Measurements from ENCODE around the gene ZNF318. TPM values are rescaled to one million over a fixed set of nuclear protein-coding genes. Genes with fewer than 3 reads are reported as not detected.
"Not testable (repeated sequence)": the region's sequence is repeated elsewhere in the genome, so short reads cannot be mapped to it uniquely, and the experiment has no call there.

Gene ZNF318, protein sequence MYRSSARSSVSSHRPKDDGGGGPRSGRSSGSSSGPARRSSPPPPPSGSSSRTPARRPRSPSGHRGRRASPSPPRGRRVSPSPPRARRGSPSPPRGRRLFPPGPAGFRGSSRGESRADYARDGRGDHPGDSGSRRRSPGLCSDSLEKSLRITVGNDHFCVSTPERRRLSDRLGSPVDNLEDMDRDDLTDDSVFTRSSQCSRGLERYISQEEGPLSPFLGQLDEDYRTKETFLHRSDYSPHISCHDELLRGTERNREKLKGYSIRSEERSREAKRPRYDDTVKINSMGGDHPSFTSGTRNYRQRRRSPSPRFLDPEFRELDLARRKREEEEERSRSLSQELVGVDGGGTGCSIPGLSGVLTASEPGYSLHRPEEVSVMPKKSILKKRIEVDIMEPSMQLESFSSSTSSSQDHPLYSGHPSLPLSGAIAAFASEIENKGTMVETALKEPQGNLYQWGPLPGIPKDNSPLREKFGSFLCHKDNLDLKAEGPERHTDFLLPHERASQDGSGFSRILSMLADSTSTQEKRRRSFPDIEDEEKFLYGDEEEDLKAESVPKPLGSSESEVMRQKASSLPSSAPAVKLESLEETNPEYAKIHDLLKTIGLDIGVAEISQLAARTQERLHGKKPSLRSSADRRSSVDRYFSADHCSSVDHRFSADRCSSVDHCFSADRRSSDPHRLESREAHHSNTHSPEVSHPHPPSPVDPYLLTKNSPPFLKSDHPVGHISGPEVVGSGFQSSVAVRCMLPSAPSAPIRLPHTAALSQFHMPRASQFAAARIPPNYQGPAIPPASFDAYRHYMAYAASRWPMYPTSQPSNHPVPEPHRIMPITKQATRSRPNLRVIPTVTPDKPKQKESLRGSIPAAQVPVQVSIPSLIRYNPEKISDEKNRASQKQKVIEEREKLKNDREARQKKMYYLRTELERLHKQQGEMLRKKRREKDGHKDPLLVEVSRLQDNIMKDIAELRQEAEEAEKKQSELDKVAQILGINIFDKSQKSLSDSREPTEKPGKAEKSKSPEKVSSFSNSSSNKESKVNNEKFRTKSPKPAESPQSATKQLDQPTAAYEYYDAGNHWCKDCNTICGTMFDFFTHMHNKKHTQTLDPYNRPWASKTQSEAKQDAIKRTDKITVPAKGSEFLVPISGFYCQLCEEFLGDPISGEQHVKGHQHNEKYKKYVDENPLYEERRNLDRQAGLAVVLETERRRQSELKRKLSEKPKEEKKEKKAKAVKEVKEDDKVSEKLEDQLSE (N-terminal part only)
- 9.1 and 9.7 TPM in 2 replicates for total RNA-seq

GRCh38 chr6:43369174-43370002 lies at the start of gene ZNF318:
Gene ZNF318, minus strand, starts transcription at chr6:43369647. Its CDS starts 282 bp downstream, at chr6:43369365.
- H3K27ac Mint-ChIP-seq = peak within 1 kb of the TSS; percentile 91
- H3K4me3 Mint-ChIP-seq = peak within 1 kb of the TSS; percentile 86
- peaks cover 36% of the 10 kb centered on the region for H3K4me1 Mint-ChIP-seq (ENCODE audit: low read depth)
- H3K27me3 Mint-ChIP-seq (ENCODE audit: insufficient read depth) = peaks cover 2% of the 10 kb centered on the region
- peak; percentile 93 for DNase-seq (ENCODE audit: low spot score)
- H3K9me3 Mint-ChIP-seq = no peaks in the 10 kb centered on the region
- intact Hi-C loops (cut with micrococcal nuclease) = loop anchor here (1.0 kb wide), 9 partner anchors 14 to 623 kb away; partner anchors contain the start of genes ABCC10, GTPBP2, LRRC73 and POLH
- peaks cover 13% of the 10 kb centered on the region for H3K36me3 Mint-ChIP-seq (ENCODE audit: low read depth)

DNA sequence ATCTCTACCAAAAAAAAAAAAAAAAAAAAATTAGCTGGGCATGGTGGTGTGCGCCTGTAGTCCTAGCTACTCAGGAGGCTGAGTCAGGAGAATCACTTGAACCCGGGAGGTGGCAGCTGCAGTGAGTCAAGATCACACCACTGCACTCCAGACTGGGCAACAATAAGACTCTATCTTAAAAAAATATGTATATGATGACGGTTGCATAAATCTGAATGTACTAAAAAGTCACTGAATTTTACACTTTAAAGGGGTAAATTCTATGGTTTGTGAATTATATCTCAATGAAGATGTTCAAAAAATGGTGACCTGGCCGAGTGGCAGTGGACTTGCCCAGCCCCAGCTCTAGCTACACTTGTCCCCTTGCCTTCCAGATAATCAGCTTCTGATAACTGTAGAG lies 47.5 kb upstream of the ZNF318 start:
- intact Hi-C loops (cut with micrococcal nuclease) = no loop called here
- no peak for DNase-seq (ENCODE audit: low spot score)
- Mint-ChIP-seq H3K9me3 (no peaks in the 10 kb centered on the region), H3K27ac (no peak overlapping the region), H3K36me3 (ENCODE audit: low read depth) (no peaks in the 10 kb centered on the region), H3K27me3 (ENCODE audit: insufficient read depth) (peaks cover 26% of the 10 kb centered on the region), H3K4me3 (no peak overlapping the region), H3K4me1 (ENCODE audit: low read depth) (no peaks in the 10 kb centered on the region)

- intact Hi-C loops (cut with micrococcal nuclease); DNase-seq (ENCODE audit: low spot score); H3K27ac Mint-ChIP-seq; H3K36me3 Mint-ChIP-seq (ENCODE audit: low read depth); H3K4me1 Mint-ChIP-seq (ENCODE audit: low read depth); H3K9me3 Mint-ChIP-seq; H3K4me3 Mint-ChIP-seq: not testable (repeated sequence)
- H3K27me3 Mint-ChIP-seq (ENCODE audit: insufficient read depth) = peaks cover 26% of the 10 kb centered on the region
Measured at GRCh38 chr6:43415275-43415674, 45.8 kb upstream of the ZNF318 start.

- intact Hi-C loops (cut with micrococcal nuclease) = no loop called here
- peaks cover 25% of the 10 kb centered on the region for H3K27me3 Mint-ChIP-seq (ENCODE audit: insufficient read depth)
- H3K36me3 Mint-ChIP-seq (ENCODE audit: low read depth) = no peaks in the 10 kb centered on the region
- H3K4me1 Mint-ChIP-seq (ENCODE audit: low read depth) = no peaks in the 10 kb centered on the region
- no peak overlapping the region for H3K27ac Mint-ChIP-seq
- H3K9me3 Mint-ChIP-seq = no peaks in the 10 kb centered on the region
- no peak for DNase-seq (ENCODE audit: low spot score)
- H3K4me3 Mint-ChIP-seq = no peak overlapping the region
Measured at GRCh38 chr6:43413002-43413401, 43.6 kb upstream of the ZNF318 start.

DNA sequence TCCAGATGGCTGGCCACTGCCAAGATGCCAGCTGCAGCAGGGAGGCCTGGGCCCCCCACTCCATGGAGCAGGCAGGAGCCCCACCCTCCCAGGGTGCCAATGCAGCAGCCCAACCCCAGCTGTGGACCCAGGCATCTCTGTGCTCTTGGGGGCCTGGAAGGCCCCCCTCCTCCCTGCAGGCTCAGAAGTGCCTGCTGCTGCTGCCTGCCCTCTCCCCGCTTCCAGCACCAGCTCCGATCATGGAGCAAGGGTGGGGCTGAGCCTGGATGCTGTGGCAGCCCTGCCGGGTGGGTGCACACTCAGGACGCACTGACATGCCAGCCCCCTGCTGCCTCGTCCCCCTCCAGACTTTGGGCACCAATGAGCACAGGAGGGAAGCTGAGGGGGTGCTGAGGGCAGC lies 43.1 kb upstream of the ZNF318 start:
- intact Hi-C loops (cut with micrococcal nuclease) = no loop called here
- Mint-ChIP-seq H3K27ac (no peak overlapping the region), H3K27me3 (ENCODE audit: insufficient read depth) (peaks cover 22% of the 10 kb centered on the region), H3K4me1 (ENCODE audit: low read depth) (no peaks in the 10 kb centered on the region), H3K9me3 (no peaks in the 10 kb centered on the region), H3K4me3 (no peak overlapping the region), H3K36me3 (ENCODE audit: low read depth) (no peaks in the 10 kb centered on the region)
- DNase-seq (ENCODE audit: low spot score) = no peak

- H3K36me3 Mint-ChIP-seq (ENCODE audit: low read depth); intact Hi-C loops (cut with micrococcal nuclease): not testable (repeated sequence)
Measured at GRCh38 chr6:43410776-43411175, 41.3 kb upstream of the ZNF318 start.

DNA sequence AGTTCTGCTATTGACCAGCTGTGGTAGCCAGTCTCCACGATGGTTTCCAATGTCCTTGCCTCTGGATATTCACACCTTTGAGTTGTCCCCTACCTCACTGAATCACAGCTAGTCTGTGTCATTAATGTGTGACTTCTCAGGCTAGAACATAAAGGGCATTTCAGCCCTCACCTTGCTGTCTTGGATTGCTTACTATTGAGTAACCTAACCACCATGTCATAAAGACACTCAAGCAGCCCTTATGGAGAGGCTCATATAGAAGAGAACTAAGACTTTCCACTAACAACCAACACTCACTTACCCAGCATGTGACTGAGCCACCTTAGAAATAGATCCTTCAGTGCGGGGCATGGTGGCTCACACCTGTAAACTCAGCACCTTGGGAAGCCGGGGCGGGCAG lies 38.8 kb upstream of the ZNF318 start:
- no peaks in the 10 kb centered on the region for H3K9me3 Mint-ChIP-seq
- peaks cover 32% of the 10 kb centered on the region for H3K27me3 Mint-ChIP-seq (ENCODE audit: insufficient read depth)
- intact Hi-C loops (cut with micrococcal nuclease) = no loop called here
- no peaks in the 10 kb centered on the region for H3K36me3 Mint-ChIP-seq (ENCODE audit: low read depth)
- no peaks in the 10 kb centered on the region for H3K4me1 Mint-ChIP-seq (ENCODE audit: low read depth)
- no peak overlapping the region for H3K4me3 Mint-ChIP-seq
- no peak overlapping the region for H3K27ac Mint-ChIP-seq
- DNase-seq (ENCODE audit: low spot score) = no peak

More at GRCh38 chr6:43410776-43411175, 41.3 kb upstream of the ZNF318 start:
- DNase-seq (ENCODE audit: low spot score); H3K4me1 Mint-ChIP-seq (ENCODE audit: low read depth); H3K27ac Mint-ChIP-seq; H3K4me3 Mint-ChIP-seq; H3K9me3 Mint-ChIP-seq: not testable (repeated sequence)
- peaks cover 14% of the 10 kb centered on the region for H3K27me3 Mint-ChIP-seq (ENCODE audit: insufficient read depth)

GRCh38 chr6:43407296-43407695 lies 37.8 kb upstream of the ZNF318 start:
- Mint-ChIP-seq H3K27ac (no peak overlapping the region), H3K4me3 (no peak overlapping the region), H3K36me3 (ENCODE audit: low read depth) (no peaks in the 10 kb centered on the region), H3K4me1 (ENCODE audit: low read depth) (no peaks in the 10 kb centered on the region), H3K27me3 (ENCODE audit: insufficient read depth) (peaks cover 37% of the 10 kb centered on the region), H3K9me3 (no peaks in the 10 kb centered on the region)
- intact Hi-C loops (cut with micrococcal nuclease) = no loop called here
- no peak for DNase-seq (ENCODE audit: low spot score)

DNA sequence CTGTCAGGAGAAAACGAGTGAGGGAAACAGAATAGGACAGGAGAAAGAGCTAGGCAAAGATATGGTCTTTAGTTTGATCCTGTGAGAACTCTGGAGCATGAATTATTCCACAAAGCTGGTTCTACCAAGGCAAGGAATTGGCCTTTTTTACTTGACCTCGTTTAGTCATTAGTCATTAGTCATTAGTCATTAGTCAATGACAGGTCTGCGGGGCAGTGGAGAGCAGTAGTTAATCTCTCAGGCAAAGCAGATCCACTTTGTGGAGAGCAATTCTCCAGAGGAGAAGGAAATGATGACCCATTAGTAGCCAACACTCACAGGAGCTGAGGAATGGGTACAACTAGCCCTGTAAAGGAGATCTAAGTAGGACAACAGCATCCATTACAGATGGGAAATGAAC lies 35.9 kb upstream of the ZNF318 start:
- intact Hi-C loops (cut with micrococcal nuclease) = no loop called here
- Mint-ChIP-seq H3K27me3 (ENCODE audit: insufficient read depth) (peaks cover 44% of the 10 kb centered on the region), H3K36me3 (ENCODE audit: low read depth) (no peaks in the 10 kb centered on the region), H3K9me3 (no peaks in the 10 kb centered on the region), H3K27ac (no peak overlapping the region), H3K4me1 (ENCODE audit: low read depth) (no peaks in the 10 kb centered on the region), H3K4me3 (no peak overlapping the region)
- DNase-seq (ENCODE audit: low spot score) = no peak

GRCh38 chr6:43402820-43403219 lies 33.4 kb upstream of the ZNF318 start:
- Mint-ChIP-seq H3K36me3 (ENCODE audit: low read depth) (no peaks in the 10 kb centered on the region), H3K4me3 (no peak overlapping the region), H3K9me3 (no peaks in the 10 kb centered on the region), H3K27ac (no peak overlapping the region), H3K27me3 (ENCODE audit: insufficient read depth) (peaks cover 37% of the 10 kb centered on the region), H3K4me1 (ENCODE audit: low read depth) (no peaks in the 10 kb centered on the region)
- DNase-seq (ENCODE audit: low spot score) = no peak
- intact Hi-C loops (cut with micrococcal nuclease) = no loop called here

DNA sequence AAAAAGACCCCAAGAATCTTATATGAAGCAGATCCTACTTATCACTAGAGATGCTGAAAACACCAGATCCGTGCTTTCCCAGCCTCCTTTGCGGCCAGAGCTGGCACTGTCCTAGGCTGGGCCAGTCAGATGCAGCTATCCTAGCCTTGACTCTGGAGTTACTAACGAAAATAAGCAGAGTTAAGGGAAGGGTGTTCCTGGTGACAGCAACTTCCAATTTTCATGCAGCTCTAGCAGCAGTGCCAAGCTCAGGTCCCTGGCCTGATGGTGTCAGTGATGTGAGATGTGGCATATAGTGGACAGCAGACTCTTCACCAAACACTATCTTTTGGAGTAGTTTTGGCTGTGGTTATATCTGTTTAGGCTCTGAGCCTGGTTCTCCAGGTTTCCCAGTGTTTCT lies 32.3 kb upstream of the ZNF318 start:
- Mint-ChIP-seq H3K4me3 (no peak overlapping the region), H3K36me3 (ENCODE audit: low read depth) (no peaks in the 10 kb centered on the region), H3K9me3 (no peaks in the 10 kb centered on the region), H3K27me3 (ENCODE audit: insufficient read depth) (peaks cover 35% of the 10 kb centered on the region), H3K4me1 (ENCODE audit: low read depth) (no peaks in the 10 kb centered on the region), H3K27ac (no peak overlapping the region)
- no peak for DNase-seq (ENCODE audit: low spot score)
- intact Hi-C loops (cut with micrococcal nuclease) = no loop called here

DNA sequence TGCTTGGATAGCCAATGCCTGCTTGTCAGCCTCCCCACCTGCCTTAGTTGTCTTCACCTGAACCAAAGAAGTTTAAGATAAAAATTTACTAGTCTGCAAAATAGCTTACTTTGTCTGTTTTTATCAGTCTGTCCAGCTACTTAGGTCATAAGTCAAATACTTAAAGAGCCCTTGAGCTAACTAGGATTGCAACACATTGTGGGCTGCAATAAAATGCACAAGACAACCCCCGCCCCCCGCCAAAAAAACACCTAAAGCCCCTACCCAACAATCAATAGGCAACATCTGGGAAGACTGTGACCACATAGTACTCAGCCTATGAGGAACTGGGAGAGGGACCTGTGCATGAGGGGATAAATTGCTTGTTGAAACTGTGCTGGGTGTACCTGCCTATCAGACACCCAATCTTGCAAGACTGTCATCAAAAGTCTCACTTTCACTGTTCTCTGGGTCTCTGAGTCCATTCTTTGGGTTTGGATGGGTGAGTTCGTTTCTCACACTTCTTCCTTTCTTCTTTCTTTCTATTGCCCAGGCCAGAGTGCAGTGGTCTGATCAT lies 30.6 kb upstream of the ZNF318 start:
- intact Hi-C loops (cut with micrococcal nuclease) = no loop called here
- no peak overlapping the region for H3K4me3 Mint-ChIP-seq
- H3K9me3 Mint-ChIP-seq = no peaks in the 10 kb centered on the region
- H3K36me3 Mint-ChIP-seq (ENCODE audit: low read depth) = no peaks in the 10 kb centered on the region
- H3K27me3 Mint-ChIP-seq (ENCODE audit: insufficient read depth) = peaks cover 33% of the 10 kb centered on the region
- no peak for DNase-seq (ENCODE audit: low spot score)
- no peaks in the 10 kb centered on the region for H3K4me1 Mint-ChIP-seq (ENCODE audit: low read depth)
- H3K27ac Mint-ChIP-seq = no peak overlapping the region
